B cell (primary cell): ENCODE data around the gene SZT2.

ENCODE experiments used
- CTCF ChIP-seq: fragments of 200-600 bp; IDR thresholded peaks from one replicate; pipeline ENCODE4 v1.8.0; 2022; ENCODE audit warnings: antibody characterized with exemption, mild to moderate bottlenecking
- EZH2 ChIP-seq: IDR thresholded peaks from 2 replicates; pipeline ENCODE4 v1.6.1; 2012; ENCODE audit warnings: borderline replicate concordance, low read depth, mild to moderate bottlenecking, moderate library complexity, low read length; ENCODE audit not compliant: insufficient read depth, poor library complexity, severe bottlenecking

- no peak for TF ChIP-seq CTCF
- TF ChIP-seq EZH2: no peak
Observed at GRCh38 chr1:43425045-43425444, 35.3 kb downstream of the SZT2 start.
